Cardiac fibroblast (primary cell): ENCODE data around the gene ARHGAP6.

Experiments used
- DNase-seq, 2 donors: peaks; one replicate each; pipeline versions ENCODE4 v3.0.0 to v3.0.0-alpha.2; 2010; ENCODE audit warnings: low read depth in 2 of 2
- H3K4me3 ChIP-seq, 2 donors: replicated peaks in 1 of 2; 1 replicate in 1 of 2; 2 replicates in 1 of 2; pipeline ENCODE4 v1.5.1; 2011; ENCODE audit warnings: low read depth in 2 of 2, low read length in 2 of 2, mild to moderate bottlenecking in 2 of 2, moderate library complexity in 1 of 2
- CTCF ChIP-seq: IDR thresholded peaks from one replicate; pipeline ENCODE4 v1.5.1; 2011; ENCODE audit warnings: low read depth, mild to moderate bottlenecking, low read length, inconsistent platforms

ARHGAP6 gene

GRCh38 chrX:11214346-11215190 lies 451.2 kb downstream of the ARHGAP6 start:
- H3K4me3 ChIP-seq, result no peak overlapping the region
- no peak for TF ChIP-seq CTCF
- no peak for DNase-seq

- no peak for DNase-seq
- H3K4me3 ChIP-seq, result no peak overlapping the region
- TF ChIP-seq CTCF, result no peak
Measured at GRCh38 chrX:11212741-11213140, 453.0 kb downstream of the ARHGAP6 start.

GRCh38 chrX:11210415-11210801 lies 455.3 kb downstream of the ARHGAP6 start:
- DNase-seq, result peak in 1 of 2 donors; percentile 26
- H3K4me3 ChIP-seq, result no peak overlapping the region
- no peak for TF ChIP-seq CTCF

- no peak overlapping the region for H3K4me3 ChIP-seq
- DNase-seq, result peak; percentile 24 to 25
- TF ChIP-seq CTCF, result no peak
Measured at GRCh38 chrX:11209798-11210414, 455.8 kb downstream of the ARHGAP6 start.

- no peak for TF ChIP-seq CTCF
- no peak overlapping the region for H3K4me3 ChIP-seq
- no peak for DNase-seq
Measured at GRCh38 chrX:11206716-11207115, 459.0 kb downstream of the ARHGAP6 start.

- no peak for TF ChIP-seq CTCF
- H3K4me3 ChIP-seq, result no peak overlapping the region
- no peak for DNase-seq
Measured at GRCh38 chrX:11205796-11206195, 459.9 kb downstream of the ARHGAP6 start.
